NCI-H187 (cell line): ENCODE results near the gene CCDC27.
A peak's percentile ranks its signal among the peaks of the same experiment; 100 is the strongest.

Experiments used
- DNase-seq, 2 experiments: peaks; one replicate each; lab custom pipeline; 2025; lab: John Stamatoyannopoulos, UW

The CCDC27 gene

DNA sequence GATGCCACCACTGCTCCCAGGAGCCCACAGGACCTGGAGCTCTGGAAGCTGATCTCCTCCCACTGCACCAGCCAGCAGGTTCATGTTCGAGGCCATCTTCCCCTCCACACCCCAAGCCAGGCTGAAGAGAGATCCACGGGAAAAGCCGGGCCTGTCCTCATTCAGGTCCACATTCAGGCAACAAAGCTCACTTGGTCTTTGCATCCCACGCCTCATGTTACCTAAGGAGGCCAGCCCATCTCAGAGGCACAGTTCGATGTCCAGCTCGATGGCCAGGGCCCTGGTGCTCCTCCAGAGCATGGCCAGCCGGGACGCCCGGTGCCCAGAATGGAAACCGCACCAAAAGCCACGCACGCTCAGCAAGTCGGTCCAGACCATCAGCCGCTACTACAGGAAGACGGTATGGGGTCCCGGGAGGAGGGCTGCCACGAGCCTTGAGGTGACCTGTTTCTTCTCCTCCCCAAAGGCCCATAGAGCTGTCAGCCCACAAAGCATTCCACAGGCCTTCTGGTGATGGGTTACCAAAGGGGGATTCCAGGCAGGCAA is at the start of gene CCDC27:
CCDC27 (plus strand) TSS at position 51 of the 546 bp plus-strand sequence; CDS start at position 83, 32 bp downstream.
- no peak for DNase-seq

DNA sequence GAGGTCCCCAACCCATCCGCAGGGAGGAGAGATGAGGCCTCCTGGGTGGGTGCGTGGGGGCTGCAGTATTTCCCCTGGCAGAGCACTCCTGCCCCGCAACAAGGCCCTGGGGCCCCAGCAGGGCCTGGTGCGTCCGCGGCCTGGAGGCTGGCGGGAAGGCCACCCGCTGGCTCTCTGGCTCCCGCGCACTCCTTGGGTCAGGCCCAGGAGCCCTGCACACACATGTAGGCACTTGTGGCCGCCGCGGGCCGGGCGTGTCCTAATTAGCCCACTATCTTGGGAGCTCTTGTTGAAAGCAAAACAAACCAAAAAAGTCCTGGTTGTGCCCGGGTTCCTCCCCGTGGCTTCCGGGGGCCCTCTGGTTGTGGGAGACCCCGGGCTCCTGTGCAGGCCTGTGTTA is 49.7 kb upstream of the CCDC27 start:
- DNase-seq, result no peak

DNA sequence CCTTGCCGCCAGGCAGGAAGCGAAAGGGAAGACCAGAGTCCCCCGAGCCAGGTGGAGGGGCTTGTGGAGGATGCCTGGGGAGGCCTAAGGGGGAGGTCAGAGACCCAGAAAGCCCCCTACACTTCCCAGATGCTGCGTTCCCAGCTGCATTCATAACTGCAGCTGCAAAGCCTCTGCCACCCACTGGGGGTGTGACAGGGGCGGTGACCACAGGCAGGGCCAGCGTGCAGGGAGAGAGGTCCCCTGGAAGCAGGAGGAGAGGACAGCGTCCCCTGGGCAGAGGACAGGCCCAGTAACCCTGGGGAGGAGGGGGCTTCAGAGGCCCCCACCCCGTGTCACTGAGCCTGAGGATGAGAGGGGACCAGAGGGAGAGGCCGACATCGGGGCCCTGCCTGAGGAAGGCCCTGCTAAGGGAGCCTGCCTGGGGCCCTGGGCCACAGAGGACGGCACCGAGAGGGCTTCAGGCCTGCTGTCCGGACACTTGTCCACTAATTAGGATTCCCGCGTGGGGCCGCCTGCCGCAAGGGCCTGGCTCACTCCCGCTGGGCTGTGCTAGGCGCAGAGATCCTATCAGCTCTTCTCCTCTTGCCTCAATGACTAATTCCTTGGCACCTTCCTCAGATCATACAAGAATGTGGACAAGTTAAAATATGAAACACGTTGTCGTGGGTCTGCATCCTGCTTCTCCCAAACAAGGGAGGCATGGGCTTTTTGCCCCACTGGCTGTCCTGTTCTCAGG is 49.1 kb upstream of the CCDC27 start:
- DNase-seq, result no peak

GRCh38 chr1:3703786-3704371 is 48.4 kb upstream of the CCDC27 start:
- DNase-seq, result no peak

DNA sequence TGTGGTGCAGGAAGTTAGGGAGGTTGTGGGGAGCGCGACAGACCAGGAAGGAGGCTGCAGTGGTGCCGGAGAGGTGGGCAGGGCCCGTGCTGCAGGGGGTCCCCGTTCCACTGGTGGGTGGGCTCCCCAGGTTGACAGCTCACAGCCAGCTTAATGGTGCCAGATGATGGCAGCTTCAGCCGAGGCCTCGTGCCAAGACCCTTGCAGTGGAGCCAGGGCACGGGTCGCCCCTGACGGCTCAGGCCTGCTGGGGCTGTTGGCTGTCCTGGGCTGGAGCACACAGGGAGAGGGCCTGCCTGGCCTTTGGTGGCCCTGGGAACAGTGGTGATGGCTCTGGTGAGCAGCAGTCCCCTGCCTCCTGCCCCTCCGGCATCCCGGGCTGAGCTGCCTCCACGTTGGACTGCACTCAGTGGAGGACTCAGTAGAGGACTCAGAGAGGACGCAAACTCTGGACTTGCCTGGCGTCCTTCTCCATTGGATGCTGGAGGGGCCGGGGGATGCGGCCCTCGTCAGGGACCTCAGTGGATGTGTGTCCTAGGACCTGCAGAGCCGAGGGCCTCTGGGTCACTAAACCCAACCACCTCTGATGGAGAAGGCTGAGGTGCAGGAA is 46.8 kb upstream of the CCDC27 start:
- DNase-seq, result no peak

DNA sequence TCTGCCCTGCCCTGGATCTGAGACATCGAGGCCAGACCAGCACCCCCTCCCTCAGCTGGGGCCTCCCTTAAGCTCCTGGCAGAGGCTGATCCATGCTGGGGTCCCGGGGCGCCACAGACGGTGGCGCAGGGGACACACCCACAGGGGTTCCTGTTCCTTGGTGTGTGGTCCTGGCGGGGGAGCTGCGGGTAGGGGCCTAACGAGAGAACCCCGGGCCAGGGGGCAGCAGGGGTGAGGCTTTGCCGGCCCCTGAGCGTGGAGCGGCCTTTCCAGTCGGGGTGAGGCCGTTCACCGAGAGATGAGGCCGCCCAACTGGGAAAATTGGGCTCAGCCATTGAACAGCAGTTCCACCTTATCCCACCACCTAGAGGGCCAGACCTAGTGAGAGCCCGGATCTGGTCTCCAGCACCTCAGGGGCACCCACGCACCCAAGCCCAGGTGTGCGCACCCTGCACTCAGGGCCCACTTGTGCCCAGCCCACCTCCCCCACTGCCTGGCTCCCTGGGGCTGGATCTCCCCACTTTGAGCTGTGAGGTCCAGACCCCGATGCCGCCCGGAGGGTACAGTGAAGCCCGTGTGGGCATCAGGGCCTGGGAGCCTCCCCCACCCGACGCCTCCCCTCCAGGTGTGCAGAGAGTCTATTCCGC is 45.5 kb upstream of the CCDC27 start:
- DNase-seq, result no peak

DNA sequence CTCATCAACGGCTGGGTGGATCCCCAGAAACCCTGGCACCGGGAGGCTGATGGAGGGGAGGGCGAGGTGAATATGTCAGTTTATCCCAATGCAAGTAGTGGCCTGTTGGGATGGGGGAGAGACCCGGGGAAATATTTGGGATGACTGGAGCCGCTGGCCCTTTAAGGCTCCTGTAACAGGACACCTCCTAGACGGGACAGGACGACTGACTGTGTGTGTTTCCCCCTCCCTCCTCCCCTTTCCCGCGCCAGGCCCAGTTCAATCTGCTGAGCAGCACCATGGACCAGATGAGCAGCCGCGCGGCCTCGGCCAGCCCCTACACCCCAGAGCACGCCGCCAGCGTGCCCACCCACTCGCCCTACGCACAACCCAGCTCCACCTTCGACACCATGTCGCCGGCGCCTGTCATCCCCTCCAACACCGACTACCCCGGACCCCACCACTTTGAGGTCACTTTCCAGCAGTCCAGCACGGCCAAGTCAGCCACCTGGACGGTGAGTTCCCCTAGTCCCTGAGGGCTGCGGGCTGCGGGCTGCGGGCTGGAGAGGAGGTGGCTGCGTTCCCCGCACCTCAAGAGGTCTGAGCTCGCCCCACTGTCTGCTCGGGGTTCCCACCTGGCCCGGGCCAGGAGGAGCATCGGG is 44.8 kb upstream of the CCDC27 start:
- DNase-seq, result no peak

DNA sequence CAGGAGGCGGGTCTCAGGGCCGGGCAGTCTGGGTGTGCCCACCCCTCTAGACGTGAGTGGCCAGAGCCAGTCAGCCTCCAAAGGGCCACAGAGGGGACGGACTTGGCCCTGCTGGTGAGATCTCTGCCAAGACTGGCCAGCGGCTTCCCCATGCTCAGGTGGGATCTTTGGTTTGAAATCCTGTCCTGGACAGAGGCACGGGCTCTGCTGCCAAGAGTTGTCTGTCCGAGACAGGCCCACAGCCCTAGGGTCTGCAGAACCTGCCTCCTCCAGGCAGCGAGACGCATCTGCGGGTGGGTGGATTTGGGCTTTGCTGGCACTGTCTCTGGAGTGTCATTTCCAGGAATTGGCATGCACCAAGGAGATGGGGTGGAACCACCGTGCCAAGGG is 44.3 kb upstream of the CCDC27 start:
- no peak for DNase-seq

DNA sequence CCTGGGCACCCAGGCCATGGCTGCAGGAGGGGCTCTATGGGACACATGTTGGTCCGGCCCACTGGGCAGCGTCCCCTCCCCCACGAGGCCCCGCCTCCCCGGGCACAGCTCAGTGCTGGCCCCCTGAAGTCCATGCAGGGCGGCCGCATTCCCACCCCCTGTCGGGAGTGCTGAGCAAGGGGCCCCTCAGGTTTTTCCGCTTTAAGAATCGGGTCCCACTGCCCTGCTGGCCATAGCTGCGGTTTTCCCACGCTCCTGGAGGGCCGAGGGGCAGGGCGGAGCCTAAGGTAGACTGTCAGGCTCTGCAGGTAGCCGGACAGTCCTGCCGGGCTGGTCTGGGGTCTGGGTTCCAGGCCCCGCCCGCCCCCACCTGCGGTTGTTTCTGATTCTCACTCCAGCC is 43.5 kb upstream of the CCDC27 start:
- DNase-seq, result no peak

DNA sequence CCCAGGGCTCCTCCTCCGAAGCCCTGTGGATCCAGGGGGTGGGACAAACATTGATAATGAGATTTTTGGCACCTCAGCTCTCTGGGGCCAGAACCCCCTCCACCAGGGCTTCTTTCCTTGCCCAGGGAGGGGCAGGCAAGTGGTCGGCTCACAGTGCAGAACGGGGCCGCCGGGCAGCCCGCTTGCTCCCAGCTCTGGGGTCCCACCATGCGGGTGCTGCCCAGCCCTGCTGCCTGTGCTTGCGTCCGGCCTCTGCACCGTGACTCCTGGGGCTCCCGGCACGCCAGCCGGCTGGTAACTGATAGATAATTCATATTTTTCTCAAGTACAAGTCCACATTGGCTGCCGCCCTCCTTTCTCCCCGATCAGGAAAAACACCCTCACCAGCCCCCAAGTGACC is 42.0 kb upstream of the CCDC27 start:
- DNase-seq, result no peak

GRCh38 chr1:3711381-3711779 is 40.9 kb upstream of the CCDC27 start:
- no peak for DNase-seq

DNA sequence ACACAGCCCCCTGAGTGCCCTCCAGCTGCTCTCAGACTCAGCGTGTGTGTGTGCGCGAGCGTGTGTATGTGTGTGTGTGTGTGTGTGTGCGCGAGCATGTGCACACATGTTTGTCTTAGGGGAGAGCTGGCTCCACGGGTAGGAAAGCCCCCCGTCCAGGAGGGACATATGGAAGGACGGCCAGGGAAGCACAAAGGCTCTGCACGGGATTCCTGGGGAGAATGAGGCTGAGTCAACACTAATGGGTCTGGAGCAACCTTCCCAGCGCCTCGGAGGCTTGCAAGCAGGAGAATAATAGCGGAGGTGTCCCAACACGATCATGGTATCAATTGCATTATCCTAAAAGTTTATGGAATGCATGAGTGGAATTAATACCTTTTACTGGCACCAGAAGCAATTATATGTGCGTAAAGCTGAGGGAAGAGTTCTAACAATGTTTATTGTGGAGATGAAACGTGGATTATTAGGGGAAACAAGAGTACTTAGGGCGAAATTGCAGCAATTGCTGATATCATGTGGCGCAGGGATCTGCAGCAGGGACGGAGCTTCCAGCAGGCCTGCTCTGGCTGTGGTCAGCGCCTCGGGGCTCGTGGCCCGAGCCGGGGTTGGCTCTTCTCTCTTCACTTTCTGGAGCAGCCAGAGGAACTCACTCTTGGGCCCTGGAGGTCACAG is 40.3 kb upstream of the CCDC27 start:
- DNase-seq, result no peak

DNA sequence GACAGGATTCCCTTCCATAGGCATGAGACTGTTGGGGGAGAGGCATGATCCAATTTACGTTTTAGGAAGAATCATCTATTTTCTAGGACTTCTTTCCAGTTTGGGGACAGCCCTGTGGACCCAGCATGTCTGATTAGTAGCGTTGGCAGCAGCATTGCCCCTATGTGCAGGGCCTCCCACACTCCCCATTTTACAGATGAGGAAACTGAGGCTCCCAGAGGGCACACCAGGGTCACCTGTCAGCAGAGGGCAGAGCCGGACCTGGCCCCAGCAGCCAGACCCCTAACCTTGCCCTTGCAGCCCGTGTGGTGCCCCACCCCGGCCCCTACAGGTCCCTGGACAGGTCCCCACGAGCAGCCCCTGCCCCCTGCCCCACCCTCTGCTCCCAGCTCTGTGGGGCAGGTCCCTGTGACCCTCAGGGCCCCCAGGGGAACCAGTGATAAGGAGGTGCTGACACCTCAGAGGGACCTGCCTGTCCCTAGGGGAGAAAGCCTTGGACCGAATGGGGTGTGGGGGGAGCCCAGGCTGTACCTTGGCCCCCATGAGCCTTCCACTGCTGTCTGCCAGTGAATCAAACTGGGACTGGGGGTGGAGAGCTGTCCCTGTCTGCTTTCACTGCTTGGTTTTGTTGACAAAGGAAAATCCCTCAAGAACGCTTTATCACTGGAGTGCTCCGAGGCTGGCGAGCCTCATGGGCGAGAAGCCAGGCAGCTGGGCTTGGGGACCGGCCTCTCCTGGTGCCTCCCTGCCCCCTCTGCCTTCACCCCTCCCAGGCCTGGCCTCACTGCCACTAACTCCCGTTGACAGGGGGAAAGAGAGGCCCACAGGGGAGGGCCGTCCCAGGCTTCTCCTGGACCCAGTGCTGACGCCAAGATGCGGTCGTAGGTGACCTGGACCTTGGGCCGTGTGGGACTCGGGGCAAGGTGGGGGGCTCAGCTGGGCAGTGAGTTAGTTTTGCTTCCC is 39.4 kb upstream of the CCDC27 start:
- DNase-seq, result peak in 1 of 2 experiments; percentile 42

GRCh38 chr1:3713840-3714239 is 38.4 kb upstream of the CCDC27 start:
- DNase-seq, result no peak

DNA sequence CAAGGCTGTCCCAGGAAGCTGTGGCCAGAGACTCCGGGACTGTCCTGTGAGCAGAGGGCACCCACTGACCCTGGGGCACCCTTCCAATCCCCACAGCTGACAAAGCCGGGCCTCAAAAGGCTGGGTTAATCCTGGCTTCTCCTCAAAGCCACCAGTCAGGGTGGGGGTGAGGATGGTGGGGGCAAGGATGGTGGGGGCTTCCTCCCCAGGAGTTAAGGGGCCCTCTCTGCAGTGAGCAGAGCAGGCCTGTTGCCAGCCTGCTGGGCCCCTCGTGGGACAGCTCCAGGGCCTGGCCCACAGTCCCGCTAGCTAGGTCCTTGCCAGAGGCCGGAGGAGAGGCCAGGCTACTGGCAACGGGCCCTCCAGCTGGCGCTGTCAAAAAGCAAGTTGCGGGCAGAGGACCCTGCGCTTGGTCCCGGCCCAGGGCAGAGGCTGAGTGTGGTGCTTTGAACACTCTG is 37.9 kb upstream of the CCDC27 start:
- DNase-seq, result no peak

DNA sequence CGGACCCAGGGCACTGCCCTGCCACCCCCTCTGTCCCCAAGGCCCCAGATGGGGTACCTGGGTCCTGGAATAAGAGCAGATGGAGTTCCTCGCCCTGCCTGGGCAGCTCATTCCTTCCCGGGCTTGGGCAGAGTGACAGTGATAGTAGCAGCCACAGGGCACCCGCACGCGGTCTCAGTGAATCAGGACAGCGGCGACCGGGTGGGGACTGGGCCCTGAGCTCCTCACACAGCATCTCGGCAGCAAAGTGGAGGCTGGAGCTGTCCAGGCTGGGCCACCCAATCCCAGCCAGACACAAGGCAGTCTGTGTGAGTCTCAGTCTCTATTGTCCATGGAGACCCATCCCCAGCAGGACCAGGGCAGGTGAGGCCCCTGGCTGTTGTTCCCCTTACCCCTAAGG is 37.4 kb upstream of the CCDC27 start:
- DNase-seq, result no peak

- no peak for DNase-seq
Measured at GRCh38 chr1:3716351-3716750, 35.9 kb upstream of the CCDC27 start.

GRCh38 chr1:3717041-3717714 is 35.1 kb upstream of the CCDC27 start:
- peak; percentile 24 to 29 for DNase-seq

DNA sequence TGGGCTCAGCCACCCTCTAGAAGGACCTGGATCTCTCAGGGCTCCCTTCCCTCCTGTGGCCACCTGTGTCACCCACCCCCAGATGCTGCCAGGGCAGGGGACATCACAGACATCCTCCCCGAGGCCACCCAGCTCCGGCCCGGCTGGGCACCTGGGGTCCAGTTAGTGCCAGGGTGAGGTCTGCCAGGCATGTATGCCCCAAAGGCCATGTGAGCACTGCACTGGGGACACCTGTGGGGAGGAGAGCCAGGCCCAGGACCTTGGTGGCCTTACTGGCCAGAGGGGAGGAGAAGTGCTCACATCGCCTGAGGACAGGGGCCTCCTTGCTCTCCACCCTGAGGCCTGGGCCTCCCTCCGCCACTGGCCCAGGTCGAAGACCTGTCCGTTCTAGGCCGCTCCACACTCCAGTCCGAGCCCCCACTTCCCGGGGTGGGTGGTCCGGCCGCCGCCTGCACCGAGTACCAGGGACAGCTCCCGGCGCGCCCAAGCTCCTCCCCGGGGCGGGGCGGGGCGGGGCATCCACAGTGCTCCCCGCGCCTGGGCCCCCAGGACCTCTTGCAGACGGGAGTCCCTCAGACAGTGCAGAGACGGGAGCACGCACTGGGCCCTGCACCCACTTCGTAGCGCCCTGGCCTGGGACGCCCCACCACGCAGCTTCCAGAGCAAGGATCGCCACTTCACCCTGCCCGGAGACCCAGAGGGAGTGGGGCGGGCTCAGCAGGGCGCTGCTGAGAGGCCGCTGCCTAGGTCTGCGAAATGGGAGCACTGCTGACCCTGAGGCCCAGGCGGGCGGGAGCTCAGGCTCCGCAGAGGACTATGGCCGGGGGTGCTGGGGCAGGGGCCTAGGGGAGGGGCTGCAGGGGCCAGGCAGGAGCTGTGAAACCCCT is 34.3 kb upstream of the CCDC27 start:
- no peak for DNase-seq
